ENCODE data around the gene NMRAL1. TPM values are rescaled to one million over a fixed set of nuclear protein-coding genes. Genes with fewer than 3 reads are reported as not detected.

NMRAL1 gene
- total and polyA plus RNA-seq, 2 experiments from 2014 or later: 37.4 to 44.2 TPM

DNA sequence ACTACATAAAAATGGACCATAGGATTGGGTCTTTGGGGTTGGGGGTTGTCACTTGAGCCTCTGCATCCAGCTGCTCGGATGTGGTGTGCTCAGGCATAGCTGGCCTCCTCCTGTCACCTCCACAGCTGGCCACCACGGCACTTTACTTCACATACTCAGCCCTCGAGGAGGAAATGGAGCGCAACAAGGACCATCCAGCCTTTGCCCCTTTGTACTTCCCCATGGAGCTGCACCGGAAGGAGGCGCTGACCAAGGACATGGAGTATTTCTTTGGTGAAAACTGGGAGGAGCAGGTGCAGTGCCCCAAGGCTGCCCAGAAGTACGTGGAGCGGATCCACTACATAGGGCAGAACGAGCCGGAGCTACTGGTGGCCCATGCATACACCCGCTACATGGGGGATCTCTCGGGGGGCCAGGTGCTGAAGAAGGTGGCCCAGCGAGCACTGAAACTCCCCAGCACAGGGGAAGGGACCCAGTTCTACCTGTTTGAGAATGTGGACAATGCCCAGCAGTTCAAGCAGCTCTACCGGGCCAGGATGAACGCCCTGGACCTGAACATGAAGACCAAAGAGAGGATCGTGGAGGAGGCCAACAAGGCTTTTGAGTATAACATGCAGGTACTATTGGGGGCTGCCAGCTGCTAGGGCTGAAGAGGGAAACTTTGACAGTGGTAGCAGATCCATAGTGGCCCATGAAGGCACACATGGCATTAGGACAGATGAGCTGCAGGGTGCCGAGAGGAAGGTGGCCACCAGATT, 33.3 kb upstream of the NMRAL1 start:
- no peak for TF ChIP-seq EZH2 (IDR thresholded peaks at IDR 0.05; ENCODE audit: insufficient read depth, poor library complexity, severe bottlenecking)
- TF ChIP-seq EZH2phosphoT487 (IDR thresholded peaks at IDR 0.05; ENCODE audit: insufficient read depth, low read depth): no peak
- Histone ChIP-seq H3K4me3 (no peak overlapping the region), H3F3A (ENCODE audit: insufficient read depth) (no peaks in the 10 kb centered on the region), H3K9ac (no peak overlapping the region), H3K79me2 (ENCODE audit: insufficient read depth) (peaks cover 25% of the 10 kb centered on the region), H3K9me2 (ENCODE audit: insufficient read depth) (no peaks in the 10 kb centered on the region), H4K20me1 (ENCODE audit: insufficient read depth) (no peaks in the 10 kb centered on the region), H2AFZ (no peak overlapping the region), H3K4me1 (ENCODE audit: insufficient read depth) (no peaks in the 10 kb centered on the region), H3K27ac (no peak overlapping the region), H3K36me3 (ENCODE audit: low read depth) (0 out of 2 replicates have a peak, but pooled peaks cover 4% of the 10 kb centered on the region), H3K9me3 (ENCODE audit: low read depth) (no peaks in the 10 kb centered on the region), H3K4me2 (ENCODE audit: unreplicated experiment) (no peak overlapping the region), H3K27me3 (replicated peaks; ENCODE audit: insufficient read depth) (no peaks in the 10 kb centered on the region)
- DNase-seq: no peak
- in situ Hi-C loops (cut with MboI): no loop called here
- WGBS, 2 experiments (ENCODE audit: low coverage in 1 of 2, low lambda C conversion rate in 2 of 2, missing lambda C conversion rate in 2 of 2): 93% methylated on average over 17 of the region's 17 CpGs

DNA sequence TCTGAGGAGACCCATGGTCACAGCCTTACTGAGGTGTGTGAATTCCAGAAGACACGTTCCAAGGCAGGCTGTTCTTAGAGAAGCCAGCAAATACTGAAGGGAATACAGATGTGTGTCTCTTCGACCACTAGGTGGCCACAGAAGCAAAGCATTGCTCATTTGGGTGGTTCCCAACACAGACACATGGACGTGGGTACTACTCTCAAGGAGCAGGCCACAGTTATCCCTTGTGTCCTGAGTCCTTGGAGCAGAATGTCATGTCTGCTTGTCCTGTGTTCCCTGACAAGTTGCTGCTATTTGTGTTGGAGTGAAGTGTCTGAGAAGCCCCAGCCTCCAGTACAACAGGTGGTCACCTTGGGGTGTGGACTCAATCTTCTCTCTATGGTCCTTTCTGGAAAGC, 32.0 kb upstream of the NMRAL1 start:
- Histone ChIP-seq H3K79me2 (ENCODE audit: insufficient read depth) (peaks cover 38% of the 10 kb centered on the region), H3K27ac (no peak overlapping the region), H3K9ac (no peak overlapping the region), H3K27me3 (replicated peaks; ENCODE audit: insufficient read depth) (no peaks in the 10 kb centered on the region), H3K4me2 (ENCODE audit: unreplicated experiment) (no peak overlapping the region), H3K36me3 (ENCODE audit: low read depth) (0 out of 2 replicates have a peak, but pooled peaks cover 4% of the 10 kb centered on the region), H3F3A (ENCODE audit: insufficient read depth) (peaks cover 5% of the 10 kb centered on the region), H2AFZ (no peak overlapping the region), H3K9me2 (ENCODE audit: insufficient read depth) (no peaks in the 10 kb centered on the region), H3K4me1 (ENCODE audit: insufficient read depth) (peaks cover 4% of the 10 kb centered on the region), H4K20me1 (ENCODE audit: insufficient read depth) (no peaks in the 10 kb centered on the region), H3K9me3 (ENCODE audit: low read depth) (no peaks in the 10 kb centered on the region), H3K4me3 (no peak overlapping the region)
- in situ Hi-C loops (cut with MboI): no loop called here
- WGBS, 2 experiments (ENCODE audit: low coverage in 1 of 2, low lambda C conversion rate in 2 of 2, missing lambda C conversion rate in 2 of 2): 6 to 8% methylated on average over 3 of the region's 3 CpGs
- no peak for TF ChIP-seq EZH2 (IDR thresholded peaks at IDR 0.05; ENCODE audit: insufficient read depth, poor library complexity, severe bottlenecking)
- TF ChIP-seq EZH2phosphoT487 (IDR thresholded peaks at IDR 0.05; ENCODE audit: insufficient read depth, low read depth): no peak
- peak; percentile 90 for DNase-seq

DNA sequence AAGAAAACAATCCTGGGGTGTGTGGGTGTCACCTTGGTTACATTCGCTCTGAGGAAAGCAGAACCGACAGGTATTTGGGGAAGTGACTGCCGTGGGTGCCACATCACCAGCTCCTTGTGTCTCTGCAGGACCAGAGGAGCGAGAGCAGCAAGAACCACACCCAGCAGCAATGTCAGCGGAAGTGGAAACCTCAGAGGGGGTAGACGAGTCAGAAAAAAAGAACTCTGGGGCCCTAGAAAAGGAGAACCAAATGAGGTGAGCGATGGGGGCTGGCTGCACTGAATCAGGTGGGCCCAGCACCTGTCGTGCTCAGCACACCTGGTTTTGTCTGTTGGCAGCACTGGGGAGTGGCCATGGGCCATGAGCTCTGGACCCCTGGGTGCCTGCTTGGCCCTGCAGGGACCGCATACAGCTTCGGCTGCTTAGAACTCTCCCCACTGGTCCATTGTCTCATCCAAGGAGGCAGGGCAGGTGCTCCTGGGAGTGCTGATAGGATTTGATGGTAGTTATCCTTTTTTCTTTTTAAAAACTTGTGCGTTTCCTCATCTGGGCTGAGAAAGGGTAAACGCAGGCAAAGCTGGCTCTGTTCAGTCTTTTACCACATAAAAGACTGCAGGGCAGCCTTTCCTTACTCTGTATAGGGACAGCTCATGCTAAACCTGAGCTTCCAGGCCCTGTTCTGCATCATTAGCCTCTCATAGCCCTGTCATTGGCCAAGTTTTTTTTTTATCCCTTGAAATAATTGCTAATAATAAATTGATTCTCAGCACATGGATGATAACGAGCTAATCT, 31.1 kb upstream of the NMRAL1 start:
- DNase-seq: no peak
- TF ChIP-seq EZH2 (IDR thresholded peaks at IDR 0.05; ENCODE audit: insufficient read depth, poor library complexity, severe bottlenecking): no peak
- TF ChIP-seq EZH2phosphoT487 (IDR thresholded peaks at IDR 0.05; ENCODE audit: insufficient read depth, low read depth): no peak
- no peak overlapping the region for H3K4me3 ChIP-seq
- H3K79me2 ChIP-seq (ENCODE audit: insufficient read depth): peaks cover 39% of the 10 kb centered on the region
- H3K9ac ChIP-seq: no peak overlapping the region
- no peaks in the 10 kb centered on the region for H3K27me3 ChIP-seq (replicated peaks; ENCODE audit: insufficient read depth)
- H3F3A ChIP-seq (ENCODE audit: insufficient read depth): peaks cover 14% of the 10 kb centered on the region
- no peaks in the 10 kb centered on the region for H3K9me3 ChIP-seq (ENCODE audit: low read depth)
- H3K4me2 ChIP-seq (ENCODE audit: unreplicated experiment): no peak overlapping the region
- WGBS, 2 experiments (ENCODE audit: low coverage in 1 of 2, low lambda C conversion rate in 2 of 2, missing lambda C conversion rate in 2 of 2): 83% methylated on average over 12 to 13 of the region's 13 CpGs
- no peak overlapping the region for H2AFZ ChIP-seq
- H3K9me2 ChIP-seq (ENCODE audit: insufficient read depth): no peaks in the 10 kb centered on the region
- no peaks in the 10 kb centered on the region for H4K20me1 ChIP-seq (ENCODE audit: insufficient read depth)
- no peak overlapping the region for H3K27ac ChIP-seq
- 0 out of 2 replicates have a peak, but pooled peaks cover 4% of the 10 kb centered on the region for H3K36me3 ChIP-seq (ENCODE audit: low read depth)
- peaks cover 13% of the 10 kb centered on the region for H3K4me1 ChIP-seq (ENCODE audit: insufficient read depth)
- in situ Hi-C loops (cut with MboI): no loop called here

DNA sequence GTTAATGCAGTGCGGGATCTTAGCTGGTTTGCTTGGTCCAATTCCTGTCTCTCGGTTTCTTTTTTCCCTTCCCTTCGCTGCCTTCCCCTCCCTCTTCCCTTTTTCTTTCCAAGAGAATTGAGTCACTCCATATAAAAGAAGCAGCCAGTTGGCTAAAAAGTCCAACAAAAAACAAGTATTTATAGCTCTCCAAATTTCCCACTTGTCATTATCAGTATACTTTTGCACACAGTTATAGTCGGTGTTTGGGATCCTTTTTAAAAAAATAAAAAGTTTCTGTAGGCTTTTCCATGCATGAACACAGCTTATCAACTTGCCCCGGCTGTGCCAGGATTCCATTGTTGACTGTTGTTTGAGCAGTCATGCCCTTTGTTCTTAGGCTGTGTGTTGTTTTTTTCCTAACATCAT, 26.6 kb upstream of the NMRAL1 start:
- Histone ChIP-seq H3K27ac (peak overlapping the region; percentile 52), H3K9ac (no peak overlapping the region), H3F3A (ENCODE audit: insufficient read depth) (peaks cover 37% of the 10 kb centered on the region), H3K27me3 (replicated peaks; ENCODE audit: insufficient read depth) (no peaks in the 10 kb centered on the region), H3K4me3 (peak overlapping the region; percentile 40), H4K20me1 (ENCODE audit: insufficient read depth) (no peaks in the 10 kb centered on the region), H3K4me1 (ENCODE audit: insufficient read depth) (peaks cover 33% of the 10 kb centered on the region), H2AFZ (no peak overlapping the region), H3K36me3 (ENCODE audit: low read depth) (no peaks in the 10 kb centered on the region), H3K9me3 (ENCODE audit: low read depth) (no peaks in the 10 kb centered on the region), H3K9me2 (ENCODE audit: insufficient read depth) (no peaks in the 10 kb centered on the region), H3K79me2 (ENCODE audit: insufficient read depth) (peaks cover 69% of the 10 kb centered on the region), H3K4me2 (ENCODE audit: unreplicated experiment) (peak overlapping the region; percentile 74)
- peak; percentile 62 for DNase-seq
- 13 to 18% methylated on average over 5 of the region's 5 CpGs for WGBS, 2 experiments (ENCODE audit: low coverage in 1 of 2, low lambda C conversion rate in 2 of 2, missing lambda C conversion rate in 2 of 2)
- TF ChIP-seq EZH2phosphoT487 (IDR thresholded peaks at IDR 0.05; ENCODE audit: insufficient read depth, low read depth) (no peak), EZH2 (IDR thresholded peaks at IDR 0.05; ENCODE audit: insufficient read depth, poor library complexity, severe bottlenecking) (no peak)
- in situ Hi-C loops (cut with MboI): no loop called here
